ENCODE measurements around the gene SH3BGR. TPM values are rescaled to one million over a fixed set of nuclear protein-coding genes. Genes with fewer than 3 reads are reported as not detected.
"Not testable (repeated sequence)": the region's sequence is repeated elsewhere in the genome, so short reads cannot be mapped to it uniquely, and the experiment has no call there.

SH3BGR gene
- total RNA-seq, 2 experiments from 2014 or later: 3.2 to 4.0 TPM

DNA sequence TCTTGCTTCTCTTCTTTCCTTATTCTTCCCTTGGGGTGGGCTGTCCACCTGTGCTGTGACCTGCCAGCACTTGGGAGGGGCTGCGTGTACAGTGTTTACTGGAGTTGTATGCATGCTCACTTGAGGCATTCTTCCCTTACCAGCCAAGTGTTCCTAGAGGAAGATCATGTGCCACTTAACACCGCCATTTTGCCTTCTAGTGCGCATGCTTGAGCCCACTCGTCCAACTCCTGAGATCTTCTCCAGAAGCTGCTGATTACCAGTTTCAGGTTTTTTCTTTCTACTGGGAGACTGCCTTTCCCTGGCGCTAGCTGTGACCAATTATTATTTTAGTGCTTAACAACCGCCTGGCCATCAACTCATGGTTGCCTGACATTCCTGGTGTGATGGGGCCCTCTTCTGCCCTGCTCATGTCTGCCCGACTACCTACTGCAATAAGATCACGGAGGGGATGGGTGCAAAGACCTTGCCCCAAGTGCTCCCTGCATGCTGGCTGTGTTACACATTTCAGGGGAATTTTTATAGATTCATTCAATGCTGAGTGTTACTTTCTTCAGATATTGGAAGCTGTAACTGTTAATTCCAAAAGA, 86.8 kb downstream of the SH3BGR start:
- intact Hi-C loops (cut with micrococcal nuclease): no loop called here
- CTCF ChIA-PET: interaction anchor here (1.3 kb wide), 1 partner anchor 20 kb away, joined by 3 read pairs; no protein-coding TSS in a partner anchor
- Mint-ChIP-seq H3K4me3 (no peak overlapping the region), H3K9me3 (no peaks in the 10 kb centered on the region), H3K4me1 (ENCODE audit: low read depth) (no peaks in the 10 kb centered on the region), H3K27ac (no peak overlapping the region), H3K27me3 (ENCODE audit: low read depth) (peaks cover 14% of the 10 kb centered on the region), H3K36me3 (ENCODE audit: low read depth) (no peaks in the 10 kb centered on the region)
- DNase-seq: no peak

DNA sequence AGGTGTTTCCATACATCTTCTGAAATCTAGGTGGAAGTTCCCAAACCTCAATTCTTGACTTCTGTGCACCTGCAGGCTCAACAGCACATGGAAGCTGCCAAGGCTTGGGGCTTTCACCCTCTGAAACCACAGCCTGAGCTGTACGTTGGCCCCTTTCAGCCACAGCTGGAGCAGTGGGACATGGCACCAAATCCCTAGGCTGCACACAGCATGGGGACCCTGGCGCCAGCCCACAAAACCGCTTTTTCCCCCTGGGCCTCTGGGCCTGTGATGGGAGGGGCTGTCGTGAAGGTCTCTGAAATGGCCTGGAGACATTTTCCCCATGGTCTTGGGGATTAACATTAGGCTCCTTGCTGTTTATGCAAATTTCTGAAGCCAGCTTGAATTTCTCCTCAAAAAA, 88.6 kb downstream of the SH3BGR start:
- H3K4me3 Mint-ChIP-seq; CTCF ChIA-PET; intact Hi-C loops (cut with micrococcal nuclease); DNase-seq; H3K4me1 Mint-ChIP-seq (ENCODE audit: low read depth); H3K36me3 Mint-ChIP-seq (ENCODE audit: low read depth); H3K9me3 Mint-ChIP-seq; H3K27ac Mint-ChIP-seq: not testable (repeated sequence)
- peaks cover 14% of the 10 kb centered on the region for H3K27me3 Mint-ChIP-seq (ENCODE audit: low read depth)

DNA sequence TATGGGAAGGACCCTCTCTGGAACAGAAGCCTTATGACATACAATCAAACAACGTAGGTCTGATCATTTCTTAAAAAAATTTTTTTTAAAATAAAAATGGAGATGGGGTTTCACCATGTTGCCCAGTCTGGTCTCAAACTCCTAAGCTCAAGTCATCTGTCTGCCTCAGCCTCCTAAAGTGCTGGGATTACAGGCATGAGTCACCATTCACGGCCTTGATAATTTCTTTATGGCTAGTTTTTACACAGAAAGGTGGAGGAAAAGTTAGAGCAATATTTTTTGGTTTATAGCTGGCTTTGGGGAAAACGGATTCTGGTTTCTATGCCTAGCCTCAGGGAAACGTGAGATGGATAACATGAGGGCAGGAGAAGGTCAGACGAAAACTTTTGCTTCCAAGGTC, 91.0 kb downstream of the SH3BGR start:
- H3K9me3 Mint-ChIP-seq: no peaks in the 10 kb centered on the region
- intact Hi-C loops (cut with micrococcal nuclease): no loop called here
- H3K4me1 Mint-ChIP-seq (ENCODE audit: low read depth): no peaks in the 10 kb centered on the region
- peaks cover 13% of the 10 kb centered on the region for H3K27me3 Mint-ChIP-seq (ENCODE audit: low read depth)
- CTCF ChIA-PET: no interaction called here
- no peak overlapping the region for H3K27ac Mint-ChIP-seq
- no peaks in the 10 kb centered on the region for H3K36me3 Mint-ChIP-seq (ENCODE audit: low read depth)
- no peak for DNase-seq
- no peak overlapping the region for H3K4me3 Mint-ChIP-seq

DNA sequence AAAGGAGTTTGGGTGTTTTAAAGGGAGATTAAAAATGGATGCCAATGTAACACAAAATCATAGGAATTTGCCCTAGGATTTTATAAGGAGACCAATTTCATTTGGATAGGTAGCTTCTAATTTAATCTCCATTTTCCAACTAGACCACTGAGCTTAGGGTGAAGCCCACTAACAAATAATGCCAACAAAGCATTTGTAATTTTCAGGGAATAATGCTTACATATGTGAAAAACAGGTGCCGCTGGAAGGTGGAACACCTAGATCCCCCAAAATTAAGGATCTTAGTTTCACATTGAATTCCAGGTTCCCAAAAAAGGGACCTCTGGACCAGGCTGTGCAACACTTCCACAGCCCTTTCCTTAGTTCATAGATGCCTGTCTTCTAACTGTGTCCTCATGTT, 94.8 kb downstream of the SH3BGR start:
- no peaks in the 10 kb centered on the region for H3K4me1 Mint-ChIP-seq (ENCODE audit: low read depth)
- H3K27ac Mint-ChIP-seq: no peak overlapping the region
- H3K36me3 Mint-ChIP-seq (ENCODE audit: low read depth): no peaks in the 10 kb centered on the region
- DNase-seq: no peak
- intact Hi-C loops (cut with micrococcal nuclease): no loop called here
- peaks cover under 1% of the 10 kb centered on the region for H3K9me3 Mint-ChIP-seq
- no peak overlapping the region for H3K4me3 Mint-ChIP-seq
- H3K27me3 Mint-ChIP-seq (ENCODE audit: low read depth): peaks cover 8% of the 10 kb centered on the region
- CTCF ChIA-PET: no interaction called here

DNA sequence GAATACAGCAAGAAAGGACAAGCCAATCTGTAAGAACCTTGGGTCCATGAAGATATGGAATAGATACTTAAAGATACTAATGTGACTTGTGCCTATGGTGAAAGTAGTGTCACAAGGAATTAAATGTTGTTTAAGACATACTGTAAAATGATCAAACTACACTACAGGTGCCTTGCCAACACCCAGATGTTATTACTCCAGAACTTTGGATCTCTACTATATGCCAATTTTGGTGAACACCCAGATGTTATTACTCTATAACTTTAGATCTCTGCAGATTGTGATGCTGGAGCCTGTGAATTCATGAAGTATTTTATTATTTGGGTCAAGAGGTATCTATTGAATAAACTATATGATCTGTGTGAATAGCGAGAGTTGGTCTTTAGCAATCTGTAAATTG, 101.1 kb downstream of the SH3BGR start:
- Mint-ChIP-seq H3K4me1 (ENCODE audit: low read depth) (no peaks in the 10 kb centered on the region), H3K4me3 (no peak overlapping the region), H3K27ac (no peak overlapping the region), H3K27me3 (ENCODE audit: low read depth) (peaks cover 3% of the 10 kb centered on the region), H3K9me3 (peaks cover 2% of the 10 kb centered on the region), H3K36me3 (ENCODE audit: low read depth) (no peaks in the 10 kb centered on the region)
- intact Hi-C loops (cut with micrococcal nuclease): no loop called here
- no peak for DNase-seq
- CTCF ChIA-PET: no interaction called here

DNA sequence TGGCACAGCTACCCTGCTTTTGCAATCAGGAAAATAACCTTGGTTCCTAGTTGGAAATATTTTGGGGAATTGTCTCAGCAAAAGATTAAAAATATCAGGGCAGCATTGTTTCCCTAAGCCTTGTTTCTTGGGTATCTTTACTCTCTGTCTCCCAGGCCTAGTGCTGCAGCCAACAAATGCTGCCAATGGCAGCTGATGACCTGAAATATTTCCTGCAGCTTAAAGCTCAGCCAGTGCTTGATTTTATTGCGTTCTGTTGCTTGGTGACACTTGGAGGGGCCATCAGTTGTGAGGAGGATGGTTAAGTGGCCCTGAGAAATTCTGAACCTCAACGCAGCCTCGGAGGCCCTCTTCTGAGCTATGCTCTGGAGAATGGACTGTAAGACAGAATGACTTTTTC, 101.6 kb downstream of the SH3BGR start:
- no peak overlapping the region for H3K27ac Mint-ChIP-seq
- H3K9me3 Mint-ChIP-seq: peaks cover 2% of the 10 kb centered on the region
- H3K36me3 Mint-ChIP-seq (ENCODE audit: low read depth): no peaks in the 10 kb centered on the region
- no peak overlapping the region for H3K4me3 Mint-ChIP-seq
- H3K4me1 Mint-ChIP-seq (ENCODE audit: low read depth): no peaks in the 10 kb centered on the region
- H3K27me3 Mint-ChIP-seq (ENCODE audit: low read depth): peaks cover 5% of the 10 kb centered on the region
- CTCF ChIA-PET: no interaction called here
- no peak for DNase-seq
- intact Hi-C loops (cut with micrococcal nuclease): no loop called here

DNA sequence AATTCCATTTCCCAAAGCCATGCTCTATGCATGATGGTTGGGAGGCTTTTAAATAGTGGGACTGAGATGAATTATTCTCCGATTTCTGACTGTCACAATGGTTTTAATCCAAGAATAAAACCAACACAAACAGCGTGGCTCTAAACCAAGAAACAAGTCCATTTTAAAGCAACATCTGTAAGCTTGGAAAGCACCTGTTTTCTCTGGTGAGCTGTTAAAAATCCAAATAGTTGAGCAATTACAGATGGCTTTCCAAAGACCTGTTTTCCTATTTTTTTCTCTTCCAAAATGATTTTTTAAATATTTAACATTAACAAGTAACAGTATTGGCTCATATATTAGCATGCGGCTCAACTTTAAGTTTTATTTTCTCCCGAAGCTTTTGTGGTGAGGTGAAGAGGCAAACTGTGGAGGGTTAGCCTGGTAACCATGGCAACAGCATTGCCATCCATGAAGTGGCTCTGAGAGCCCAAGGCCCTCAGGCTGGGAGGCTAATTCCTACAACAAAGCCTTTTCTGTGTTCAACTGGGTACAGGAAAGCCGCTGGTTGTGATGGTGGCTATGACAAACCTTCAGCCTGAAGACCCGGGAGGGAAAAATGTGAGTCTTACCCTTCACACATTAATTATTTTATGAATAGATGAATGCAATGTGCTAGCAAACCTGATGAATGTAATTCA, 104.3 kb downstream of the SH3BGR start:
- Mint-ChIP-seq H3K4me3 (no peak overlapping the region), H3K27ac (no peak overlapping the region), H3K4me1 (ENCODE audit: low read depth) (no peaks in the 10 kb centered on the region), H3K9me3 (peaks cover 2% of the 10 kb centered on the region), H3K36me3 (ENCODE audit: low read depth) (no peaks in the 10 kb centered on the region), H3K27me3 (ENCODE audit: low read depth) (peaks cover 5% of the 10 kb centered on the region)
- CTCF ChIA-PET: no interaction called here
- intact Hi-C loops (cut with micrococcal nuclease): no loop called here
- no peak for DNase-seq

DNA sequence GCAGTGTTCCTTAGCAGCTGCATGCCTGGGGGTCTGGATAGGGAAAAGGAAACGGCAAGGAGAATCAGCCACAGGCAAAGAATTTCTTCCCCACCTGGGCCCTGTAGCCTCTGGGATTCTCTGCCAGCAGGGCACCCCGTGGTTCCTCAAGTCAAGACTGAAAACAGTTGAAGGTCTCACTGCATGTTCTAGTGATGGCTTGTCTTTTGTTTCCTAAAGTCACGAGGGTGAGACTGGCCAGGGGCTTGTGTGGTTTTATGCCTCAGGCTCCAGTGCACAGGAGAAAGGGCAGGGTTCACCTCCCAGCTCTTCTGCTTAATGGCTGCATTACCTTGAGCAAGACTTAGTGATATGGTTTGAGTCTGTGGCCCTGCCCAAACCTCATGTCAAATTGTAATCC, 107.7 kb downstream of the SH3BGR start:
- H3K4me3 Mint-ChIP-seq: no peak overlapping the region
- H3K36me3 Mint-ChIP-seq (ENCODE audit: low read depth): no peaks in the 10 kb centered on the region
- H3K27me3 Mint-ChIP-seq (ENCODE audit: low read depth): peaks cover 2% of the 10 kb centered on the region
- no peak for DNase-seq
- intact Hi-C loops (cut with micrococcal nuclease): no loop called here
- CTCF ChIA-PET: no interaction called here
- H3K27ac Mint-ChIP-seq: no peak overlapping the region
- no peaks in the 10 kb centered on the region for H3K4me1 Mint-ChIP-seq (ENCODE audit: low read depth)
- no peaks in the 10 kb centered on the region for H3K9me3 Mint-ChIP-seq

DNA sequence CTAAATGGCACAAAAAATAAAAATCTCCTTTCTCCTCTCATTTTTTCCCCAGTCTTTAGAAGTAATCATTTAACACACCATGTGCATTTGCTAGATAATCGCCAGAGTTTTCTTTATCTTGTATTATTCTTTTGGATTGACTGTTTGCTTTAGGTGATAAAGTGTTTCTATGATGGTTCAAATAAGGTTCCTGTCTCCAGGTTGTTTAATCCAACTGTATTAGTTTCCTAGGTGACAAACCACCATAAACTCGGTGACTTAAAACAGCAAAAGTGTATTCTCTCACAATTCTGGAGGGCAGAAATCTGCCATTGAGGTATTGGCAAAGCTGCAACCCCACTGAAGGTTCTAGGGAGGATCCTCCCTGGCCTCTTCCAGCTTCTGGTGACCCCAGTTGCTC, 109.4 kb downstream of the SH3BGR start:
- no peaks in the 10 kb centered on the region for H3K36me3 Mint-ChIP-seq (ENCODE audit: low read depth)
- peaks cover 2% of the 10 kb centered on the region for H3K27me3 Mint-ChIP-seq (ENCODE audit: low read depth)
- no peak overlapping the region for H3K27ac Mint-ChIP-seq
- DNase-seq: no peak
- no peaks in the 10 kb centered on the region for H3K4me1 Mint-ChIP-seq (ENCODE audit: low read depth)
- H3K9me3 Mint-ChIP-seq: no peaks in the 10 kb centered on the region
- intact Hi-C loops (cut with micrococcal nuclease): no loop called here
- CTCF ChIA-PET: no interaction called here
- no peak overlapping the region for H3K4me3 Mint-ChIP-seq

DNA sequence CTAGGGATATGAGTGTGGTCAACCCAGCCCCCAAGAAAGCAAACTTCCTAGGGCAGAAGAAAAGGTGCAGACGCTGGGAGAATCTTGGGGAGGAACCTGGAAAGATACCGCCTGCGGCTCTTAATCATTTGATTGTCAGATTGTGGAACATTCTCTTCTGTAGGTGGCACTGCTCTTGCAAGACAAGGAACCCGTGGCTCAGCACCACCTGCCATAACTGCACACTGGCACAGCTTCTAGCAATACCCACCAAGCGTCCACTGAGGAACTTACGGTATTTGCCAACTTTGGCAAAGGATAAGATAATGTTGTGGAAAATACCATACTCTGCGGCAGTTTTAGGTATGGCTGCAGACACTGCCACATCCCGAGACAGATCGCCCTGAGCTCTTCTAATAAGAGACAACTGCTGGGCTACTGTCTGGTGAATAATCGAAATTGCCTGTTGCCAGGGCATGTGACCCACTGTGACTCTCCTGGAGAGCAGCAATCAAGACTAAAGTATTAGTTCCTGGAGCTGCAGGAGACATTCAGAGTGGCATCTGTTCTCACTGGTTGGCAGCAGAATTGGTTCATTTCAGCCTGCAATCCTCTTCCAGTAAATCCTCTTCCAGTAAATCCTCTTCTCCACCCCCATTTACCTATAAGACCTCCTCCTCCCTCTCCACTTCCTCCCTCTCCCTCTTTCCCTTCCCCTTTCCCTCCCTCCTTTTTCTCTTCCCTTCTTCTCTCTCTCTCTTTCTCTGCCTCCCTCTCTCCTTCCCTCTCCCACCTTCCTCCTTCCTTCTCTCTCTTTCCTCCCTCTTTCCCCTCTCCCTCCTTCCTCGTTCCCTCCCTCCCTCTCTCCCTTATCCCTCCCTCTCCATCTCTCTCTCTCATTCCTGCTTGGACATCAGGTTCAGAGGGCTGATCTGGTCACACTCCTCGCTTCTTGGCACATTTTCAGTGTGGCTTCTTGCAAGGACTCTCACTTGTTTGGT, 111.3 kb downstream of the SH3BGR start:
- CTCF ChIA-PET: no interaction called here
- no peak for DNase-seq
- no peak overlapping the region for H3K4me3 Mint-ChIP-seq
- no peak overlapping the region for H3K27ac Mint-ChIP-seq
- intact Hi-C loops (cut with micrococcal nuclease): no loop called here
- peaks cover 2% of the 10 kb centered on the region for H3K27me3 Mint-ChIP-seq (ENCODE audit: low read depth)
- no peaks in the 10 kb centered on the region for H3K9me3 Mint-ChIP-seq
- H3K4me1 Mint-ChIP-seq (ENCODE audit: low read depth): no peaks in the 10 kb centered on the region
- H3K36me3 Mint-ChIP-seq (ENCODE audit: low read depth): no peaks in the 10 kb centered on the region

DNA sequence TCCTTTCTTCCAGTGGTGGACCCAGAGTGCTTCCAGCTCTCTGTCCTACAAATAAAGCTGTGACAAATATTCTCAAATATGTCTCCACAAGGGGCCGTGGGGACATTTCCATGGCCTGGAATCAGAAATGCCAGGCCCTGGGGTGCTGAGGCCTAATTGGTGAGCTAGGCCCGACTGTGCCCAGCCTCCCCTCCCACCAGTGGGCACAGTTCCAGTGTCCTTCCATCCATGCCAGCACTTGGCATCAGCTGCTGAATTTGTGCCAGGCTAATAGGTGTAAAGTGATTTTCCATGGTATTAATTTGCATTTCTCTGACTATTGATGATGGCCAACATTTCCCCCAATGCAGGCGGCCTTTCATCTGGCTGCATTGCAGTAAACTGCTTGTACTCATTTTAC, 112.4 kb downstream of the SH3BGR start:
- H3K27me3 Mint-ChIP-seq (ENCODE audit: low read depth): no peaks in the 10 kb centered on the region
- no peaks in the 10 kb centered on the region for H3K36me3 Mint-ChIP-seq (ENCODE audit: low read depth)
- intact Hi-C loops (cut with micrococcal nuclease): no loop called here
- H3K27ac Mint-ChIP-seq: no peak overlapping the region
- H3K9me3 Mint-ChIP-seq: no peaks in the 10 kb centered on the region
- DNase-seq: no peak
- no peaks in the 10 kb centered on the region for H3K4me1 Mint-ChIP-seq (ENCODE audit: low read depth)
- H3K4me3 Mint-ChIP-seq: no peak overlapping the region
- CTCF ChIA-PET: interaction anchor here (0.9 kb wide), 1 partner anchor 46 kb away, joined by 3 read pairs; no protein-coding TSS in a partner anchor
